Amygdala (tissue), 56 donors: ENCODE measurements around the gene ATF6.
"Not testable (repeated sequence)": the region's sequence is repeated elsewhere in the genome, so short reads cannot be mapped to it uniquely, and the experiment has no call there.

Experiments
- DNase-seq, 56 donors: peaks; one replicate each; lab custom pipeline; 2025; lab: John Stamatoyannopoulos, UW

ATF6 gene

DNA sequence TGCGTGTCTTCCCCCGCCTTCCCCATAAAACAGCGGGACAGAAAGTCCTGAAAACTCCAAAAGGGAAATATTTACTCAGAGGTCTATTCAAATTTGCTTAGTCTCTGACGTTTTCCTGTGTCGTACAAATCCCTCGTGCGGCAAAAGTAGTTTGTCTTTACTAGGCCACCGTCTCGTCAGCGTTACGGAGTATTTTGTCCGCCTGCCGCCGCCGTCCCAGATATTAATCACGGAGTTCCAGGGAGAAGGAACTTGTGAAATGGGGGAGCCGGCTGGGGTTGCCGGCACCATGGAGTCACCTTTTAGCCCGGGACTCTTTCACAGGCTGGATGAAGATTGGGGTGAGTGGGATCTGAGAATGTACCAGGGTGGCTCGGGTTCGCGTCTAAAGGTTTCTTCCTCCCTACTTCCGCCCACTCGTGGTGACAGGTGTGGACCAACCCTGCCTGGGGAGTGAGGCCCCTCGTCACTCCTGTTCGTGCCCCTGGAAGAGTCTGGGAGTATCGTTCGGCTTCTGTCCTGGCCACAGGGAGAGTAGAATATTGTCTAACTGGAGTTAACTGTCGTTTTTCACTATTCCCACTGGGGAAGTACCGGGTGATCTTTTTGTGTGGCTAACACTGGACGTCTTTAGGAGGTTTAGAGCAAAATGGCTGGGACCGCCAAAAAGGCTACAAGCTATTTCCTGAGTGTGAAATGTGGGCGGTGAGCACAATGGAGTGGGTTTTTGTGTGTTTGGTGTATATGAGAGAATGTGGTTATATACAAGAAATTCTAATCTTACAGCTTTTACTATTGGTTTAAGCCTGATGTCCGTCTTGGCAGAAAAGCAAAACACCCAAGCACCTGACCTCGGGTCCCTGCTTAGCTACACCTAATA lies at the start of gene ATF6:
ATF6 (plus strand) TSS at position 219 of the 880 bp plus-strand sequence; CDS start at position 260, 41 bp downstream.
- peak; percentile 8 to 90 (median 73) for DNase-seq

- DNase-seq = no peak
Observed at GRCh38 chr1:161718559-161719324, 47.4 kb upstream of the ATF6 start.

GRCh38 chr1:161719325-161719611 lies 46.9 kb upstream of the ATF6 start:
- no peak for DNase-seq

DNA sequence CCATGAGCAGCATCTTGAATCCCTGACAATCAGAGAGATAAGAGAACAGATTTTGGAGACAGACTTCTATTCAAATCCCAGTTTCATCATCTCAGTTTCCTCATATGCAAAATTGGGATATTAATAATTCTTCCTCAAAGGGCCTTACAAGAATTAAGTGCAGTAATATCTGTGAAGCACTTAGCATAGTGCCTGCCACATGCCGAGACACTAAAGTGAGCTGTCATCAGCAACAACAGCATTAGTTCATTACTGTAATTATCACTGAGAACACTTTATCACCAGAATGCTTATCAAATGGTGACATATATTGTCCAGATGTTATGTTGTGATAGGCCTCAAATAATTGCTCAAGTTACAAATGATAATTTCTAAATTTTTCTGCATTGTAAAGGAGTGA lies 45.7 kb upstream of the ATF6 start:
- no peak for DNase-seq

- DNase-seq = no peak
Observed at GRCh38 chr1:161720956-161721737, 45.0 kb upstream of the ATF6 start, which contains the start of gene FCRLB. FCRLB (plus strand) TSS chr1:161721544; CDS start chr1:161722673, 1,129 bp downstream.

DNA sequence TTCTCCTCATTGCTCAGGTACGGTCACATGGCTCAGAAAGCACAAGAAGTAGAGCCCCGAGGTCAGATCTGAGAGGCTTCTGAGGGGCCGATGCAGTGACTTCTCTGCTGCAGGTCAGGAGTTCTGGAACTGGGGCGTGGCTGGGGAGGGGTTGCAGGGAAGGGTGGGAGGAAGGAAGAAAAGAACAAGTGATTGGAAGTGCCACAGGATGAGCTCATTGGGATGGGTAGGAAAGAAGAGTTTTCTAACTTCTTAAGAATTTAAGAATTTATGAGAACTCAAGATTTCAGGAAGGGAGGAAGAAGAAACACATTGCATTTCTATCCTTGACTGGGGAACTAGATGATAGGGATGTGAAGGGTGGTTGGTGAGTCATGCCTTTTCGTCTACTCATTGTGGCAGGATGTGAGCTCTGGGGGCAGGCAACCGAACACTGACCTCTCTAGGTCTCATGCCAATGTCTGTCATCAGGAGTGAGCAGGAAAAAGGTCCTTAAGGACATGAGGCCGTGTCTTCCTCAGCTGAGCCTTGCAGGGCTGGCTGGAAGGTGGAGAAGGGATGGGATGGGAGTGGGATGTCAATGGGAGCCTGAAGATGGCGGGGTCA lies 44.3 kb upstream of the ATF6 start:
- DNase-seq = no peak

DNA sequence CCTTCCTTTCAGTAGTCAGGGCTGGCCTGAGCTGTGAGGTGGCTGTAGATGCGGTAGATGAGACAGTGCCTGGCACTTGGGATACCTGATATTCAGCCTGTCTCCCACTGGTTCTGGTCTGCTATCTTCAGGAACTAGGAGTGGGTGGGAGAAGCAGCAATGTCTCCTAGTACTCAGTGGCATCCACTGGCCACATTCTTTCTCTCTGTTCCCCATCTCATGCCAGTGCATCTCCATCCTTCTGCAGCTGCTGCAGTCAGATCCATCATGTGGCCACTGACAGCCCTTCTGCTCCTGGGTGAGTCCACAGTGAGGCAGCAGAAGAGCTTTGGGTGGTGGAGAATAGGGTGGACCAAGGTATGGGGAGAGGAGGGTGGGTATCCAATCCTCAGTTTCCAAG lies 43.7 kb upstream of the ATF6 start:
- no peak for DNase-seq

- no peak for DNase-seq
Observed at GRCh38 chr1:161723459-161724141, 42.5 kb upstream of the ATF6 start.

GRCh38 chr1:161725258-161725907 lies 40.7 kb upstream of the ATF6 start:
- DNase-seq = not testable (repeated sequence)

GRCh38 chr1:161725908-161726472 lies 40.1 kb upstream of the ATF6 start:
- DNase-seq = peak in 36 of 56 donors; percentile 8 to 68 (median 40)

GRCh38 chr1:161726473-161727255 lies 39.5 kb upstream of the ATF6 start:
- peak in 48 of 56 donors; percentile 25 to 80 (median 60) for DNase-seq

GRCh38 chr1:161727256-161727924 lies 38.7 kb upstream of the ATF6 start:
- DNase-seq = peak in 7 of 56 donors; percentile 13 to 51 (median 42)

- DNase-seq = no peak
Observed at GRCh38 chr1:161728376-161729226, 37.5 kb upstream of the ATF6 start.

- no peak for DNase-seq
Observed at GRCh38 chr1:161730050-161730564, 36.0 kb upstream of the ATF6 start.

DNA sequence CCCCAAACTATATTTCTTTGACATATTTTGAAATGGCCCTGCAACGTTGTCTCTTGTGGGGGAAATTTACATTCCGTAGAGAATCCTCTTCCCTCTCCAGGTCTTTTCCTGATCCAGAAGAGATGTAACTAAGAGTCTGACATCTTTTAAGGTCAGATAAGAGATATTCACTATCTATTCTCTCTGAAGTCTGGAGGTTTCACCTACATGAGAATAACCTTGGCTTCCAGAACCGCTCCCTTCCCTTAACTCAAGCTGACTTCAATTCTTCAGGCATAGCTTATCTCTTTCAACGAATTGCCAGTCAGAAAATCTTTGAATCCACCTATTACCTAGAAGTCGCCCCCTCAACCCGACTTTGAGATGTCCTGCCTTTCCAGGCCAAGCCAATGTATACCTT lies 34.9 kb upstream of the ATF6 start:
- no peak for DNase-seq

GRCh38 chr1:161731981-161732718 lies 34.0 kb upstream of the ATF6 start:
- DNase-seq = no peak
